Nephron progenitor cell (in vitro differentiated cells): Measurements from ENCODE around the gene ZNF2.
"Not testable (repeated sequence)": the region's sequence is repeated elsewhere in the genome, so short reads cannot be mapped to it uniquely, and the experiment has no call there.

Experiments used
- DNase-seq: peaks from one replicate; pipeline ENCODE4 v3.0.0; 2021
- H3K27ac Mint-ChIP-seq: 2 replicates; pipeline ENCODE4 v1.8.0; 2021; ENCODE audit warnings: mild to moderate bottlenecking, moderate library complexity, mixed read lengths
- H3K27me3 Mint-ChIP-seq: 2 replicates; pipeline ENCODE4 v1.8.0; 2021; ENCODE audit warnings: mild to moderate bottlenecking, low read depth, mixed read lengths; ENCODE audit not compliant: poor library complexity
- H3K36me3 Mint-ChIP-seq: 2 replicates; pipeline ENCODE4 v1.8.0; 2021; ENCODE audit warnings: low read depth, mixed read lengths
- H3K4me1 Mint-ChIP-seq: 2 replicates; pipeline ENCODE4 v1.8.0; 2021; ENCODE audit warnings: mixed read lengths
- H3K4me3 Mint-ChIP-seq: 2 replicates; pipeline ENCODE4 v1.8.0; 2021; ENCODE audit warnings: mild to moderate bottlenecking, moderate library complexity, mixed read lengths
- H3K9me3 Mint-ChIP-seq: 2 replicates; pipeline ENCODE4 v1.8.0; 2021; ENCODE audit warnings: mild to moderate bottlenecking, moderate library complexity, mixed read lengths
- TF ChIP-seq, protein P1 (sequence below): fragments of 200-600 bp; sonication (generic); IDR thresholded peaks from 2 replicates; pipeline ENCODE4 v1.5.0; 2021; ENCODE audit warnings: antibody characterized with exemption

ZNF2 gene

DNA sequence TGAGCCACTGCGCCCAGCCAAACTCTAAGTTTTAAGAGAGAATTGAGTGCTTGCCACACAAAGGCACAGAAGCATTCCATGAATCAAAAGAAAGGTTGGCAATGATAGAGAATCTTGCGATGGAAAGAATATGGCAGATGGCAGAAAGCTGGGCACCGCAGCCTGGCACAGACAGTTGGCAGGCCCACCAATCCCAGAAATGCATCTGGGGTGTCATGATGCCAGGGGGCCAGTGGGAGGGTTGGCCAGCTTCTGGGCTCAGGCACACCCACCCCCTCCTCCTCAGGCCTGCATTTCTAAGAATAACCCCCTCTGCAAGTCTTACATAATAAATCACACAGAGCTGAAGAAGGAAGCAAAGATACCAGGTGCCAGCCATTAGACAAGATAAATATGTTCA lies 19.6 kb downstream of the ZNF2 start:
- peaks cover 55% of the 10 kb centered on the region for H3K9me3 Mint-ChIP-seq
- H3K27me3 Mint-ChIP-seq: peaks cover 11% of the 10 kb centered on the region
- TF ChIP-seq, protein P1, sequence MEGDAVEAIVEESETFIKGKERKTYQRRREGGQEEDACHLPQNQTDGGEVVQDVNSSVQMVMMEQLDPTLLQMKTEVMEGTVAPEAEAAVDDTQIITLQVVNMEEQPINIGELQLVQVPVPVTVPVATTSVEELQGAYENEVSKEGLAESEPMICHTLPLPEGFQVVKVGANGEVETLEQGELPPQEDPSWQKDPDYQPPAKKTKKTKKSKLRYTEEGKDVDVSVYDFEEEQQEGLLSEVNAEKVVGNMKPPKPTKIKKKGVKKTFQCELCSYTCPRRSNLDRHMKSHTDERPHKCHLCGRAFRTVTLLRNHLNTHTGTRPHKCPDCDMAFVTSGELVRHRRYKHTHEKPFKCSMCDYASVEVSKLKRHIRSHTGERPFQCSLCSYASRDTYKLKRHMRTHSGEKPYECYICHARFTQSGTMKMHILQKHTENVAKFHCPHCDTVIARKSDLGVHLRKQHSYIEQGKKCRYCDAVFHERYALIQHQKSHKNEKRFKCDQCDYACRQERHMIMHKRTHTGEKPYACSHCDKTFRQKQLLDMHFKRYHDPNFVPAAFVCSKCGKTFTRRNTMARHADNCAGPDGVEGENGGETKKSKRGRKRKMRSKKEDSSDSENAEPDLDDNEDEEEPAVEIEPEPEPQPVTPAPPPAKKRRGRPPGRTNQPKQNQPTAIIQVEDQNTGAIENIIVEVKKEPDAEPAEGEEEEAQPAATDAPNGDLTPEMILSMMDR: no peak
- peaks cover 42% of the 10 kb centered on the region for H3K36me3 Mint-ChIP-seq
- H3K4me3 Mint-ChIP-seq: no peak overlapping the region
- H3K27ac Mint-ChIP-seq: no peak overlapping the region
- no peaks in the 10 kb centered on the region for H3K4me1 Mint-ChIP-seq
- no peak for DNase-seq

DNA sequence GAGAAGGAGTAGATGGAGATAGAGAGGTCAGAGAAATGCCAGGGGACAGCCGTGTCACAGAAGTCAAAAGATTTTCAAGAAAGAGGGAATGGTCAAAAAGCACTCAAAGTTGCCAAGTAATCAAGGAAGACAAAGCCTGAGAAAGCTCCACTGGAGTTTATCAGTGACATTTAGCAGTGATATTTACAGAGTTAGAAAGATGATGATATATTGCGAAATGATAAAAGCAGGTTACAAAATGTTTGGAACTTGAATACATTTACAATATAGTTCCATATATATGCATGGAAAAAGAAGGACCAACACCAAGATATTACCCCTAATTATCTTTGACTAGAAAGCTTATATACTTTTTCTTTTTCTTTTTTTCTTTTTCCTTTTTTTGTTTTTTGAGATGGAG lies 20.4 kb downstream of the ZNF2 start:
- Mint-ChIP-seq H3K4me3 (no peak overlapping the region), H3K9me3 (peaks cover 52% of the 10 kb centered on the region), H3K27ac (no peak overlapping the region), H3K4me1 (no peaks in the 10 kb centered on the region), H3K36me3 (peaks cover 34% of the 10 kb centered on the region), H3K27me3 (peaks cover 14% of the 10 kb centered on the region)
- TF ChIP-seq, protein P1: no peak
- no peak for DNase-seq

DNA sequence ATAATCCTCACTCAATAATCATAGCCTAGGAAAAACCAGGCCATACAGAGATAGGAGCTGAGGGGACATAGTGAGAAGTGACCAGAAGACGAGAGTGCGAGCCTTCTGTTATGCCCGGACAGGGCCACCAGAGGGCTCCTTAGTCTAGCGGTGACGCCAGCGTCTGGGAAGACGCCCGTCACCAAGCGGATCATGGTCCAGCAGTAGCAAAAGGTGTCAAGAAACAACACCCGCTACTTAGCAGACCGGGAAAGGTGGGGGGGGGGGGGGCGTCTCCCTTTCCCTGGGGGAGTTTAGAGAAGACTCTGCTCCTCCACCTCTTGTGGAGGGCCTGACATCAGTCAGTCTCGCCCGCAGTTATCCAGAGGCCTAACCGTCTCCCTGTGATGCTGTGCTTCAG lies 27.3 kb downstream of the ZNF2 start:
- not testable (repeated sequence) for H3K4me3 Mint-ChIP-seq, H3K4me1 Mint-ChIP-seq, H3K27ac Mint-ChIP-seq, H3K36me3 Mint-ChIP-seq
- H3K27me3 Mint-ChIP-seq: peaks cover 35% of the 10 kb centered on the region
- TF ChIP-seq, protein P1: peak; percentile 52
- DNase-seq: peak; percentile 68
- H3K9me3 Mint-ChIP-seq: peaks cover 46% of the 10 kb centered on the region

DNA sequence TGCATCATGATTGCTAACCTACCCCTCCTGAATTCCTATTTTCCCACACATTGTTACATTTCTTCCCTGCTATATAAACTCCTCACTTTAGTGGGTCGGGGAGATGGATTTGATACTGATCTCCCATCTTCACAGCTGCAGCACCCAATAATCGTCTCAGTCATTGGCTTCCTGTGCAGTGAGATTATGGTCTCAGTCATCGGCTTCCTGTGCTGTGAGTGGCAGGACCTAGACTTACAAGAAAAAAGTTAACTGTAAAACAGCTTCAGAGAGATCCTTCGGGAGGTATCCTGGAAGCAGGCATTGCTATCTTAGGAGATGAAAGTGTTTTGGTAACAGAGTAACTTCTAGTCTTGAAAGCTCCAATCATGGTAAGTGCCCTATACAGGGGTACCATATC lies 38.3 kb downstream of the ZNF2 start:
- no peak overlapping the region for H3K27ac Mint-ChIP-seq
- TF ChIP-seq, protein P1: no peak
- no peak overlapping the region for H3K4me3 Mint-ChIP-seq
- H3K27me3 Mint-ChIP-seq: peaks cover 30% of the 10 kb centered on the region
- peaks cover 63% of the 10 kb centered on the region for H3K9me3 Mint-ChIP-seq
- no peak for DNase-seq
- peaks cover 34% of the 10 kb centered on the region for H3K36me3 Mint-ChIP-seq
- peaks cover 31% of the 10 kb centered on the region for H3K4me1 Mint-ChIP-seq

DNA sequence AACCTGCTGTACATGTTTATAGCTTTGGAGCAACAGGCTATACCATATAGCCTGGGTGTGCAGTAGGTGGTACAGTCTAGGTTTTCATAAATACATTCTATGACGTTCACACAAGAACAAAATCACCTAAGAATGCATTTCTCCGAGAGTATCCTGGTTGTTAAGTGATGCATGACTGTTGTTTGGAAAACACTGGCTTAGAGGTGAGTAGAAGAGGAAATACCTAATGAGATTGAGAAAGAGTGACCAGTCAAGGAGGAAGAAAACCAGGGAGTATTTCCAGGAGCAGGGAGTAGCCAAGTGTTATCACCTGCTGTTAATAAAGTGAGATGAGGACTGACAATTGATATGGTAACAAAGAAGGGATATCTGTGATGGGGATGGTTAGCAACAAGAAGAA lies 38.8 kb downstream of the ZNF2 start:
- Mint-ChIP-seq H3K36me3 (peaks cover 38% of the 10 kb centered on the region), H3K27me3 (peaks cover 26% of the 10 kb centered on the region), H3K4me3 (peak overlapping the region; percentile 34), H3K9me3 (peaks cover 63% of the 10 kb centered on the region), H3K4me1 (peaks cover 31% of the 10 kb centered on the region), H3K27ac (no peak overlapping the region)
- no peak for DNase-seq
- TF ChIP-seq, protein P1: no peak

DNA sequence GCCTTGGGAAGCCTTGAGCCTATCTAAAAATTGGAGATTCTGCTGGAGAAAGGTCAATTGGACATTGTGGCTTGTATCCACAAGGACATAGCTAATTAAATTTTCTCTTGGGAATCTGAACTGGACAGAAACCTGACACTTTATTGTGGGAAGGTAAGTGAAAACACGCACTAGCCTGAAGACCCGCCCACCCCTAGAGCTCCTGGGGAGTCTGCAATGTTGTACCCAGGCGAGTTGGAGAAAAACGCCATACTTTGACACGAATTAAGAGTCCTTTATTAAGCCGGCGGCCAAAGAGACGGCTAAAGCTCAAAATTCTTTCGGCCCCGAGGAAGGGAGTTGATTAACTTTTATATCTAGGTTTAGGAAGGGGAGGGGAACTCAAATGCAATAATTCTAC lies 40.5 kb downstream of the ZNF2 start:
- peaks cover 31% of the 10 kb centered on the region for H3K4me1 Mint-ChIP-seq
- peak; percentile 16 for DNase-seq
- peaks cover 65% of the 10 kb centered on the region for H3K9me3 Mint-ChIP-seq
- TF ChIP-seq, protein P1: no peak
- peaks cover 19% of the 10 kb centered on the region for H3K27me3 Mint-ChIP-seq
- no peak overlapping the region for H3K27ac Mint-ChIP-seq
- peak overlapping the region; percentile 87 for H3K4me3 Mint-ChIP-seq
- peaks cover 55% of the 10 kb centered on the region for H3K36me3 Mint-ChIP-seq
